ENCODE results near the gene CD247.

The CD247 gene

GRCh38 chr1:167434306-167434705 lies 84.0 kb downstream of the CD247 start:
- 84% methylated on average over 6 of the region's 6 CpGs for WGBS
- Histone ChIP-seq H2BK5ac (ENCODE audit: low read depth, low read length, poor library complexity, severe bottlenecking) (no peak overlapping the region), H3K9ac (ENCODE audit: low read length) (no peak overlapping the region), H4K8ac (ENCODE audit: low read length) (no peak overlapping the region), H3K27me3 (ENCODE audit: control insufficient read depth in 1 of 2, insufficient read depth in 1 of 2, low read length in 2 of 2) (peaks cover 14 to 34% of the 10 kb centered on the region in 2 experiments), H2AFZ (ENCODE audit: low read depth, low read length) (no peak overlapping the region), H3K36me3 (ENCODE audit: control insufficient read depth in 1 of 2, insufficient read depth in 2 of 2, low read depth in 1 of 2, low read length in 2 of 2) (no peaks in the 10 kb centered on the region), H3K4me2 (ENCODE audit: low read length, poor library complexity, severe bottlenecking) (no peak overlapping the region), H3K4ac (ENCODE audit: low read depth in 1 of 2, low read length in 2 of 2) (no peak overlapping the region), H3K4me1 (ENCODE audit: control insufficient read depth, insufficient read depth, low read depth, low read length) (peaks cover 7% of the 10 kb centered on the region), H3K18ac (ENCODE audit: low read depth in 1 of 2, low read length in 2 of 2) (no peak overlapping the region), H4K91ac (ENCODE audit: low read length) (no peak overlapping the region), H3K27ac (ENCODE audit: low read length, poor library complexity, severe bottlenecking) (no peak overlapping the region), H2BK12ac (ENCODE audit: low read length in 2 of 2) (no peak overlapping the region), H2BK15ac (ENCODE audit: low read depth, poor library complexity, severe bottlenecking) (no peak overlapping the region), H3K9me3 (ENCODE audit: control insufficient read depth, low read length) (no peaks in the 10 kb centered on the region), H2BK120ac (ENCODE audit: low read depth, low read length) (no peak overlapping the region), H3K79me1 (replicated peaks; ENCODE audit: low read length, poor library complexity, severe bottlenecking) (no peaks in the 10 kb centered on the region), H3K23ac (ENCODE audit: low read length in 2 of 2) (no peak overlapping the region), H3K14ac (ENCODE audit: low read length in 2 of 2) (no peak overlapping the region), H3K4me3 (ENCODE audit: insufficient read depth in 1 of 2, low read depth in 1 of 2, low read length in 2 of 2) (no peak overlapping the region), H2AK5ac (ENCODE audit: low read length, severe bottlenecking) (no peak overlapping the region)
- no peak for DNase-seq

DNA sequence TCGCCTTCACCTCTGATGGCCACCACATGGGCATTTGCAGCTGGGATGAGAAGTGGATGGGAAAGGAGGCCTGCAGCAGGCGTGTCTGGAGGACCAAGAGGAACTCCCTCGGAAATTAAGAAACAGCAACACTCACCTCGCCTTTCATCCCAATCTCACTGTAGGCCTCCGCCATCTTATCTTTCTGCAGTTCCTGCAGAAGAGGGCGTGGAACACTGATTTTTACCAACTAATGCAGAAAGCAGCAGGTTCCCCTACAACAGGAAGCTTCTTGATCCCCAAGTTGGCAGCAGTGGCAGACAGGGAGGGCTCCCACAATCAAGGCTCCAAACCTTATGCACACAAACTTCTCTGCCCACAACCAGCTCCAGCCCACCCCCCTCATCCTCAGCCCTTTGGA lies 84.4 kb downstream of the CD247 start:
- H2BK12ac ChIP-seq (ENCODE audit: low read length in 2 of 2): no peak overlapping the region
- H3K79me1 ChIP-seq (replicated peaks; ENCODE audit: low read length, poor library complexity, severe bottlenecking): no peaks in the 10 kb centered on the region
- H3K23ac ChIP-seq (ENCODE audit: low read length in 2 of 2): no peak overlapping the region
- no peak overlapping the region for H3K4me2 ChIP-seq (ENCODE audit: low read length, poor library complexity, severe bottlenecking)
- H4K91ac ChIP-seq (ENCODE audit: low read length): no peak overlapping the region
- no peak overlapping the region for H2BK5ac ChIP-seq (ENCODE audit: low read depth, low read length, poor library complexity, severe bottlenecking)
- H3K4me3 ChIP-seq (ENCODE audit: insufficient read depth in 1 of 2, low read depth in 1 of 2, low read length in 2 of 2): no peak overlapping the region
- H3K18ac ChIP-seq (ENCODE audit: low read depth in 1 of 2, low read length in 2 of 2): no peak overlapping the region
- DNase-seq: no peak
- H2BK120ac ChIP-seq (ENCODE audit: low read depth, low read length): no peak overlapping the region
- H2BK15ac ChIP-seq (ENCODE audit: low read depth, poor library complexity, severe bottlenecking): no peak overlapping the region
- H3K27me3 ChIP-seq (ENCODE audit: control insufficient read depth in 1 of 2, insufficient read depth in 1 of 2, low read length in 2 of 2): peaks cover 9 to 29% of the 10 kb centered on the region in 2 experiments
- no peak overlapping the region for H3K9ac ChIP-seq (ENCODE audit: low read length)
- no peaks in the 10 kb centered on the region for H3K9me3 ChIP-seq (ENCODE audit: control insufficient read depth, low read length)
- no peak overlapping the region for H3K27ac ChIP-seq (ENCODE audit: low read length, poor library complexity, severe bottlenecking)
- no peak overlapping the region for H2AK5ac ChIP-seq (ENCODE audit: low read length, severe bottlenecking)
- WGBS: 86% methylated on average over 6 of the region's 6 CpGs
- H3K14ac ChIP-seq (ENCODE audit: low read length in 2 of 2): no peak overlapping the region
- H2AFZ ChIP-seq (ENCODE audit: low read depth, low read length): no peak overlapping the region
- no peak overlapping the region for H3K4ac ChIP-seq (ENCODE audit: low read depth in 1 of 2, low read length in 2 of 2)
- no peaks in the 10 kb centered on the region for H3K36me3 ChIP-seq (ENCODE audit: control insufficient read depth in 1 of 2, insufficient read depth in 2 of 2, low read depth in 1 of 2, low read length in 2 of 2)
- H3K4me1 ChIP-seq (ENCODE audit: control insufficient read depth, insufficient read depth, low read depth, low read length): peaks cover 4% of the 10 kb centered on the region
- no peak overlapping the region for H4K8ac ChIP-seq (ENCODE audit: low read length)

DNA sequence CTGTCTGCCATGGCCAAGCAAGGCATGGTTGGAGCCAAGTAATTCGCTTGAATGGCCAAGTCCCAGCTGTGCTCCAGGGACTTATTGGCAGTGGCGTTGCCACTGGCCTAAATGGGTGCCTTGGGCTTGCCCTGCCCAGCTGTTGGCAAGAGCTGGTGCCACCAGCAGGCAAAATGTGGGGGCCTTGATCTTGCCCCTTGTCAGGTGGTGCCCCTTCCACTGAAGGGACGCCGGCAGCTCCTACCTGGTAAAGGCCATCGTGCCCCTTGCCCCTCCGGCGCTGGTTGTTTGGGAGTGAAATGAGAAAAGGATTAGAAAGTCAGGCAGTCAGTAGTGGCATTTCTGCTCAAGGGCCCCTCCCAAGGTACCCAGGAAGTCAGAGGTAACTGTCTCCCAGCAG lies 85.5 kb downstream of the CD247 start:
- Histone ChIP-seq H2BK15ac (ENCODE audit: low read depth, poor library complexity, severe bottlenecking) (no peak overlapping the region), H3K9ac (ENCODE audit: low read length) (no peak overlapping the region), H3K79me1 (replicated peaks; ENCODE audit: low read length, poor library complexity, severe bottlenecking) (no peaks in the 10 kb centered on the region), H2AK5ac (ENCODE audit: low read length, severe bottlenecking) (no peak overlapping the region), H2BK12ac (ENCODE audit: low read length in 2 of 2) (no peak overlapping the region), H3K27ac (ENCODE audit: low read length, poor library complexity, severe bottlenecking) (no peak overlapping the region), H4K8ac (ENCODE audit: low read length) (no peak overlapping the region), H3K18ac (ENCODE audit: low read depth in 1 of 2, low read length in 2 of 2) (no peak overlapping the region), H3K14ac (ENCODE audit: low read length in 2 of 2) (no peak overlapping the region), H3K27me3 (ENCODE audit: control insufficient read depth in 1 of 2, insufficient read depth in 1 of 2, low read length in 2 of 2) (peaks cover 0 to 19% of the 10 kb centered on the region in 2 experiments), H4K91ac (ENCODE audit: low read length) (no peak overlapping the region), H3K36me3 (ENCODE audit: control insufficient read depth in 1 of 2, insufficient read depth in 2 of 2, low read depth in 1 of 2, low read length in 2 of 2) (no peaks in the 10 kb centered on the region), H2AFZ (ENCODE audit: low read depth, low read length) (no peak overlapping the region), H3K4ac (ENCODE audit: low read depth in 1 of 2, low read length in 2 of 2) (no peak overlapping the region), H2BK120ac (ENCODE audit: low read depth, low read length) (no peak overlapping the region), H2BK5ac (ENCODE audit: low read depth, low read length, poor library complexity, severe bottlenecking) (no peak overlapping the region), H3K4me3 (ENCODE audit: insufficient read depth in 1 of 2, low read depth in 1 of 2, low read length in 2 of 2) (no peak overlapping the region), H3K4me2 (ENCODE audit: low read length, poor library complexity, severe bottlenecking) (no peak overlapping the region), H3K4me1 (ENCODE audit: control insufficient read depth, insufficient read depth, low read depth, low read length) (peaks cover 4% of the 10 kb centered on the region), H3K9me3 (ENCODE audit: control insufficient read depth, low read length) (no peaks in the 10 kb centered on the region), H3K23ac (ENCODE audit: low read length in 2 of 2) (no peak overlapping the region)
- 96% methylated on average over 7 of the region's 7 CpGs for WGBS
- DNase-seq: no peak

GRCh38 chr1:167431909-167432650 lies 86.2 kb downstream of the CD247 start:
- DNase-seq: no peak
- Histone ChIP-seq H3K9ac (ENCODE audit: low read length) (no peak overlapping the region), H3K4me2 (ENCODE audit: low read length, poor library complexity, severe bottlenecking) (no peak overlapping the region), H4K8ac (ENCODE audit: low read length) (no peak overlapping the region), H3K79me1 (replicated peaks; ENCODE audit: low read length, poor library complexity, severe bottlenecking) (no peaks in the 10 kb centered on the region), H2BK12ac (ENCODE audit: low read length in 2 of 2) (no peak overlapping the region), H3K23ac (ENCODE audit: low read length in 2 of 2) (no peak overlapping the region), H3K4me3 (ENCODE audit: insufficient read depth in 1 of 2, low read depth in 1 of 2, low read length in 2 of 2) (no peak overlapping the region), H2BK15ac (ENCODE audit: low read depth, poor library complexity, severe bottlenecking) (no peak overlapping the region), H2AK5ac (ENCODE audit: low read length, severe bottlenecking) (no peak overlapping the region), H3K27me3 (ENCODE audit: control insufficient read depth in 1 of 2, insufficient read depth in 1 of 2, low read length in 2 of 2) (peaks cover 0 to 14% of the 10 kb centered on the region in 2 experiments), H3K9me3 (ENCODE audit: control insufficient read depth, low read length) (no peaks in the 10 kb centered on the region), H2BK5ac (ENCODE audit: low read depth, low read length, poor library complexity, severe bottlenecking) (no peak overlapping the region), H3K4ac (ENCODE audit: low read depth in 1 of 2, low read length in 2 of 2) (no peak overlapping the region), H2AFZ (ENCODE audit: low read depth, low read length) (no peak overlapping the region), H3K14ac (ENCODE audit: low read length in 2 of 2) (no peak overlapping the region), H3K36me3 (ENCODE audit: control insufficient read depth in 1 of 2, insufficient read depth in 2 of 2, low read depth in 1 of 2, low read length in 2 of 2) (no peaks in the 10 kb centered on the region), H3K4me1 (ENCODE audit: control insufficient read depth, insufficient read depth, low read depth, low read length) (peaks cover 4% of the 10 kb centered on the region), H3K27ac (ENCODE audit: low read length, poor library complexity, severe bottlenecking) (no peak overlapping the region), H4K91ac (ENCODE audit: low read length) (no peak overlapping the region), H3K18ac (ENCODE audit: low read depth in 1 of 2, low read length in 2 of 2) (no peak overlapping the region), H2BK120ac (ENCODE audit: low read depth, low read length) (no peak overlapping the region)
- WGBS: 93% methylated on average over 6 of the region's 8 CpGs
